Germinal center (tissue), 1 donor: Measurements from ENCODE around the gene LENG8.

Source experiments
- DNase-seq: peaks from one replicate; pipeline ENCODE4 v3.0.0; 2012; ENCODE audit warnings: mixed read lengths, low spot score

LENG8 gene

DNA sequence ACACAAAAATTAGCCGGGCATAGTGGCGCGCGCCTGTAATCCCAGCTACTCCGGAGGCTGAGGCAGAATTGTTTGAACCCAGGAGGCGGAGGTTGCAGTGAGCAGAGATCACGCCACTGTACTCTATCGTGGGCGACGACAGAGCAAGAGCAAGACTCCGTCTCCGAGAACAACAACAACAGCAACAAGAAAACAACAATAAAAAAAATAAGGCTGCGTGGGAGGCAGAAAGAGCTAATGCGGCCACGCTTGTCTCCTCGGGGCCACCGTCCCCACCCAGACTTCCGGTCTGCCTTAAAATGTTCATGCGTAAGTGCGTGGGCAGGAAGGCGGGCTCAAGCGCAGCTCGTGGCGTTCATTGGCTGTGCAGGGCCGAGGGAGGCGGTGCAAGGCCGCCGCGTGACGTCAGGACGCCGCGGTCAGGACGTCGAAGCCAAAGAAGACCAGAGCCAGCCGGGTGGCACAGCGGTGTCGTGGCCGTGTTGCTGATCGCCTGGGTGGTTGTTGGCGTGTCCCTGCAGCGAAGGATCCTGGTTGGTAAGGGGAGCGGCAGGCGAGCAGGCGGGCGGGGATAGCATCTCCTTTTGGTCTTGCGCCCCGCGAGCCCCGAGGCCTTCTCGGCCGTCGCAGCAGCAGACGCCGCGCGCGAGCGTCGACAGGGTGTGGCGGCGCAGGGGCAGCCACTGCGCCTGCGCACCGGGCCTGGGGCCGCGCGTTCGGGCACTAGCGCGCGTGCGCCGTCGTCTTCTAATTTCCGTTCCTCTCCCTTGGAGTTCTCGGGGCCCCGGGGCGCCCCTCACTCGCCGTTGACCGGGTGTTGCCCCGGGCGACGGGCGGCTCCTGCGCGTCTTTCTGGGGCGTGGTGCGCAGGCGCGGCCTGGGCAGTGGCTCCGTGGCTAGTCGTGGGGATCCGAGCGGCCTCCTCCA, at the start of gene LENG8:
LENG8 (plus strand) TSS at position 426 of the 927 bp plus-strand sequence. CDS start 2,146 bp downstream, outside the sequence.
- DNase-seq, result peak; percentile 98

- DNase-seq, result no peak
Measured at GRCh38 chr19:54400913-54401312, 48.1 kb upstream of the LENG8 start.

- no peak for DNase-seq
Measured at GRCh38 chr19:54403054-54403453, 45.9 kb upstream of the LENG8 start.

DNA sequence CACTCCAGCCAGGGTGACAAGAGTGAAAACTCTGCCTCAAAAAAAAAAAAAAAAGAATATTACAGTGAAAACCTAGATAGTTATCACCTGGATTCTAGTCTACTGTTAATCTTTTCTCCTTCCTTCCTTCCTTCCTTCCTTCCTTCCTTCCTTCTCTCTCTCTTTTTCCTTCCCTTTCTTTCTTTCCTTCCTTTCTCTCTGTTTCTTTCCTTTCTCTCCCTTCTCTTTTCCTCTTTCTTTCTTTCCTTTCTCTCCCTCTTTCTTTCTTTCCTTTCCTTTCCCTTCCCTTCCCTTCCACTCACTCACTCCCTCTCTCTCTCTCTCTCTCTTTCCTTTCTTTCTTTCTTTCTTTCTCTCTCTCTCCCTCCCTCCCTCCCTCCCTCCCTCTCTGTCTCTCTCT, 43.4 kb upstream of the LENG8 start:
- DNase-seq, result no peak

GRCh38 chr19:54407780-54408179, 41.2 kb upstream of the LENG8 start:
- DNase-seq, result no peak

- no peak for DNase-seq
Measured at GRCh38 chr19:54408456-54409026, 40.5 kb upstream of the LENG8 start.

GRCh38 chr19:54411033-54411432, 38.0 kb upstream of the LENG8 start:
- no peak for DNase-seq

DNA sequence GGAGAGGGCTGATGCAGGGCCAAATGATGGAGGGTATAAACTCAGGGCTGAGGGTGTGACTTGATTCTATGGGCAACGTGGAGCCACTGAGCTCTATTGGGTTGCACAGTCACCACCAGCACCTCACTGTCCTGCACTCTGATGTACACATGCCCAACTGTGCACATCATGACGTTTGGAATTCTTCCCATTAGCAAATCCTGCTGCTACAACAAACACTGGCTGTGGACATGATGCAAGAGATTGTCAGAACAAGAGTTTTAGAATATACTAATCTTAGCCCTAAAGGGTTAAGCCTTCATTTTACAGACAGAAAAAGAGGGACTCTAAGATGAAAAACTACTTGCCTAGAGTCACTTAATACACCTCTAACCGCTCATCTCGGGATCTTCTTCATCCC, 36.1 kb upstream of the LENG8 start:
- no peak for DNase-seq

DNA sequence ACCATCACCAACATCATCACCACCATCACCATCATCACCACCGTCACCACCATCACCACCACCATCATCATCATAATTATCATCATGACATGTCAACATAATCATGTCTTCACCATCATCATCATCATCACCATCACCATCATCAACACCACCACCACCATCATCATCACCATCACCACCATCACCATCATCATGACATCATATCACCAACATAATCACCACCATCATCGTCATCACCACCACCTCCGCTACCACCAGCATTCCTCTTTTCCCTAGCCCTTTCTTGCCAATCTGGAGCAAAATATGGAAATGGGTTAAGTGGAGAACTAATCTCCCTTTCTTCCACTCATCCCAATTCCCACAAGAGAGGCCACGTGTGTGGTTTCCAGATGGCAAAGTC, 34.8 kb upstream of the LENG8 start:
- no peak for DNase-seq

- peak; percentile 84 for DNase-seq
Measured at GRCh38 chr19:54415208-54415900, 33.6 kb upstream of the LENG8 start, which contains the start of gene TTYH1. TSS of gene TTYH1 (plus strand) at chr19:54415464. CDS start at chr19:54415553, 89 bp downstream.

DNA sequence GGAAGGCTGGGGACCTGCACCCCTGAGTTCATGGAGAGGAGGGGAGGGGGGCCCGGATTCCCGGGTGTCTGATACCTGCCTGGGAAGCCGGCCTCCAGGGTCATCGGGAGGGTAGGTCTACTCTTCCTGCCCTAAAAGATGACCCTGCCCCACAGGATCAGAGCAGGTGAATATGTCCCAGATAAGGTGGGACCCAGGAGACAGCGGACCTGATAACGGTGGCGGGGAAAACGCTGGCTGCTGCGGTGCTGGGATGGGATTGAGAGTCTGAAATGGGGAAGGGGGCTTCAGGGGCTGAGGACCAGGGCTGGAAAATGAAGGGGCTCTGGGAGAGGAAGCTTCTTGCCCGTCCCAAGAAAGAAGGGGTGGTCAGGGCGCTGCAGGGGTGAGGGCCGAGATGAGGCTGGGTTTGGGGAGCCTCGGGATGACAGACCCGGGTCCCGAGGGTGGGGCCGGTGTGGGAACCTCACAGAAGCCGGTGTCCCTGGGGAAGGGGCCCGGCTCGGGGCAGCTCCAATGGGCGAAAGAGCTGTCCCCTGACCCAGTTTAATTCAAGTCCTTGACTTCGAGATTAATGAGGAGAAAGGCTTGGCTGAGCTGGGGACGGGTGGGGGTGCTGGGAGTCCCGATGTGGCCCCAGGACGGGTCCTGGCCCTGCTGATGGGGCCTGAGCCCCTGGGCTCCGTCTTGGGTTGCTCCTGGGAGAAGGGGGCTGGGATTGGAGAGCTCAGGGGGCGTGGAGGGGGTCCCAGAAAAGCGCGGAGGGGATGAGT, 32.9 kb upstream of the LENG8 start:
- no peak for DNase-seq

DNA sequence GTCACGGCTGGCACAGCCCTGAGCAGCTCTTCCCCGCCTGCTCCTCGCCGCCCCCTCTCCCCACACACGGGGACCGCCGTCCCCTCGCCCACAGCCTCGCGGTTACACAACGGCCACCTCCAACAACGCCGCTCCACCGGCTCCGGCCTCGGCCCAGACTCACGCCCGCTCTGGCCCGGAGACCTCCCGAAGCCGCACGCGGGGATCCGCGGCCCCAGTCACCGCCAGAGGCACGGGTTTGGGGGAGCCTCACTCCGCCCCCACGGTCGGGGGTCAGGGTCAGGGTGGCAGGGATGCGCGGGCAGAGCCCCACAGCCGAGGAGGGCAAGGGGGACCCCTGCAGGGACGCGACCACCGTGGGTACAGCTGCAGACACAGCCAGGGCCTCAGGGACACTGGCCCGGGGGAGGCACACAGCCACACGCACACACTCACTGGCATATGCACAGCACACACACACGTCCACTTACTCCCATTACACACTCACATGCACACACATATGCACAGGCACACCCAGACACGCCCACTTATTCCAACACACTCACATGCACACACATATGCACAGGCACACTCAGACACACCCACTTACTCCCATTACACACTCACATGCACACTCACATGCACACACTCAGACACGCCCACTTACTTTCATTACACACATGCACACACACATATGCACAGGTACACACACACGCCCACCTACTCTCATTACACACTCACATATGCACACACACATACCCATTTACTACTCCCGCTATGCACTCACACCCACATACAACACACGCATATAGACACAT, 32.1 kb upstream of the LENG8 start:
- DNase-seq, result no peak

DNA sequence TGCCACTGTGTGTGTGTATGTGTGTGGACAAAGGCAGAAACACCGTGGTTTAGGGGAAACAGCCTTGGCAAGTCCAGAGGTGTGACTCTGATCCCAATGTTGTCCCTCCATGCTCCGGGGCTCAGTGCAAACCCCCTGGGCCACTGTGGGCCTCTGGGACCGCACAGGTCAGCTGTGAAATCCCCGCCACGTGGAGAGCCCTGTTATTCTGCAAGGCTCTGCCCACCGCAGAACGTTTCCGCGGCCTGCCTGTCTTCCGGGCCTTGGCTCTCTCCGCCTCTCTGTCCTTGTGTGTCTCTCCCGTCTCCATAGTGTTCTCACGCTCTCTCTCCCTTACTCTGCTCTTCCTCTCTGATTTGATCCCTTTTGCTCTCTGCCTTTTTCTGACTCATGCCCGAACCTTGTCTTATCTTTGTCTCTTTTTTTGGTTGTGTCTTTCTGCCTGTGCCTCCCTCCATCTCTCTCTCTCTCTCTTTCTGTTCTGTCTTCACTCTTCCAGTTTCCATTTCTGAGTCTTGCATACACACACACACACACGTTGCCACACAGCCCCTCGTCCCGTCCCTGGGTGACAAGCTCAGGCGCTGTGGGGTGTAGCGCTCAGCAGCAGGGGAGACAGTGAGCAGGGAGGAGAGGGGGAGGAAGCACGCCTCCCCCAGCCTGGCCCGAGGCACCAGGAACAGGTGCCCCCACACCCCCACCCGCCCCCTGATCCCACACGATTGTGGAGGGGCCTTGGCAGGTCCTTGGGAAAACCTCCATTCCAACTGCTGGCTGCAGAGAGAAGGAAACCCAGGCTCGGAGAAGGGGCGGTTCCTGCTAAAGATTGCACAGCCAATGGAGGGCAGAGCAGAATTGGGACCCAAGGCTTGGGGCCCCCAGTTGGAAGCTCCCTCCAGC, 30.7 kb upstream of the LENG8 start:
- no peak for DNase-seq

DNA sequence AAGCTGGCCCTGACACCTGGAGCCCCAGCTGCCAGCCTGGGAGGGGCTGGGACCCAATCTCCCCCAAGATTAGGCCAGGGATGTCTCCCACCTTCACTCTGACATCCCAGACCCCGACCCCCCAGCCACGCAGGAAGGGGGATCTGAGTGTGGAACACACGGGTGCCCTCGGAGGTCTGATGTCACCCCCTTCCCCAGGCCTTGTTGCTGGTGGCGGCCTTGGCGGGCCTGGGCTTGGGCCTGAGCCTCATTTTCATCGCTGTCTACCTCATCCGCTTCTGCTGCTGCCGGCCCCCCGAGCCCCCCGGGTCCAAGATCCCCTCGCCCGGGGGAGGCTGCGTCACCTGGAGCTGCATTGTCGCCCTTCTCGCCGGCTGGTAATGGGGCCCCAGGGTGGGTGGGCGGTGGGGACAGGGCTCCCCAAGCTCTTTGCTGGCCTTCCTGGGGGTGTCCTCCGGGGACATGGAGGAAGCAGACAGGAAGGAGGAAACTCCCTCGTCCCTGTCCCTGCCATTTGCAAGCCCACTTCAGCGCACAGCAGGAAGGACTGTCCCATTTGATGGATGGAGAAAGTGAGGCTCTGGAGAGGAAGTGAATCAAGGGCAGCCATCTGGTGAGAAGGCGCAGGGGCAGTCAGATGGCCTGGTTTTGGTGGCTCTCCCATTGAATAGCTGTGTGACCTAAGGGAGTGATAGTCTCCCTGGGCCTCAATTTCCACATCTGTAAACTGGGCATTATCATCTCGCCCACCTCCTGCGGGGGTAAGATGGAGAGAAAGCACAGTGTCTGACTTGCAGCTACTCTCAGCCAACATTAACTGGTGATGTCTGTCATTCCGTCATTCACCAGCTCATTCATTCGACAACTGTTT, 29.8 kb upstream of the LENG8 start:
- no peak for DNase-seq

DNA sequence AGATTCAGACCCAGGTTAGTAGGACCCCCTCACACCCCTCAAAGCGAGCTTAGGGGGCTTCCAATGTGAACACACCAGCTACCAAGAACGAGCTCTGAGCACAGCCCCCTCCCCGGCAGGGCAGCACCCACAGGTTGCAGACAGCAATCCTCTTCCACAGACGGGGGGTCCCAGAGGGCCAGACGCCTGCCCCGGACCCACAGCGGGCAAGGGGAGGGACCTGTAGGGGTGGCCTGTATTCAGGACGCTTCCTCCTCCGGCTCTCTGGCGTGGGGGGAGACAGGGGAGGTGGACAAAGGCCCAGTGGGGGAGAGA, 29.0 kb upstream of the LENG8 start:
- no peak for DNase-seq

- DNase-seq, result no peak
Measured at GRCh38 chr19:54420383-54421168, 28.4 kb upstream of the LENG8 start.

DNA sequence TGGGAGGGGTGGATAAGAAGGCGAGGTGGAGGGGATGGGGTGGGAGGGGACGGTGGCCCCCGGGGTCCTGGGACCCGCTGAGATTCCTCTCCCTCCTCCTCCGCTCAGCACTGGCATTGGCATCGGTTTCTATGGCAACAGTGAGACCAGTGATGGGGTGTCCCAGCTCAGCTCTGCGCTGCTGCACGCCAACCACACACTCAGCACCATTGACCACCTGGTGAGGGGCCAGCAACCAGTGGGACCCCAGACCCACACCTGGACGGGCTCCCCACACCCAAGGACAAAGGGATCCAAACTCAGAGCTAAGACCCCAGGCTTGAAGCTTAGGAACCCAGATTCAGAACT, 27.9 kb upstream of the LENG8 start:
- DNase-seq, result no peak

- DNase-seq, result no peak
Measured at GRCh38 chr19:54421521-54421920, 27.5 kb upstream of the LENG8 start.

- DNase-seq, result no peak
Measured at GRCh38 chr19:54422136-54422535, 26.9 kb upstream of the LENG8 start.
